Activated CD8-positive, alpha-beta T cell treated with anti-CD3 and anti-CD28 coated beads, Interleukin-2, amount 10 ng/mL, durations not matched to agents 7 days and 5 days (primary cell): Measurements from ENCODE around the gene YIF1A. TPM values are rescaled to one million over a fixed set of nuclear protein-coding genes. Genes with fewer than 3 reads are reported as not detected.

Source experiments
- ATAC-seq: fragments of 150-1000 bp; cut with Tn5 transposase; one replicate; pipeline ENCODE4 v1.10.0; 2021; ENCODE audit warnings: moderate library complexity
- CTCF ChIA-PET: fragments of 350-600 bp; sonication (Branson Sonifier 250); formaldehyde crosslinking; loops from one replicate; lab custom pipeline; 2021; ENCODE audit warnings: antibody characterized with exemption; lab: Charles Lee
- POLR2A ChIA-PET: fragments of 350-600 bp; sonication (Branson Sonifier 250); formaldehyde crosslinking; loops from one replicate; lab custom pipeline; 2021; ENCODE audit warnings: antibody characterized with exemption; lab: Charles Lee
- DNase-seq: peaks from one replicate; pipeline ENCODE4 v3.0.0-alpha.2; 2020
- H3K27ac Mint-ChIP-seq: one replicate; pipeline ENCODE4 v1.8.0; 2021; ENCODE audit warnings: mild to moderate bottlenecking, mixed read lengths
- H3K27me3 Mint-ChIP-seq: one replicate; pipeline ENCODE4 v1.8.0; 2021; ENCODE audit warnings: low read depth, mixed read lengths
- H3K36me3 Mint-ChIP-seq: one replicate; pipeline ENCODE4 v1.8.0; 2021; ENCODE audit warnings: low read depth, mixed read lengths
- H3K4me1 Mint-ChIP-seq: one replicate; pipeline ENCODE4 v1.8.0; 2021; ENCODE audit warnings: low read depth, mixed read lengths
- H3K4me3 Mint-ChIP-seq: one replicate; pipeline ENCODE4 v1.8.0; 2021; ENCODE audit warnings: mild to moderate bottlenecking, mixed read lengths
- H3K9me3 Mint-ChIP-seq: one replicate; pipeline ENCODE4 v1.8.0; 2022; ENCODE audit warnings: mixed read lengths; ENCODE audit not compliant: insufficient read depth
- total RNA-seq, 2 experiments: library from RNA; stranded (reverse); gene quantifications; one replicate each; pipeline ENCODE4 v1.2.3, GENCODE V29; 2021

YIF1A gene
- total RNA-seq, 2 experiments from 2014 or later, result 46.6 to 58.6 TPM

- H3K27me3 Mint-ChIP-seq, result peaks cover 26% of the 10 kb centered on the region
- ChIA-PET POLR2A (interaction anchor here (1.0 kb wide), 1 partner anchor 24 kb away, joined by 3 read pairs; no protein-coding TSS in a partner anchor), CTCF (interaction anchor here (1.2 to 1.7 kb wide), 4 partner anchors 9 to 37 kb away, joined by 3 to 10 read pairs (median 4); no protein-coding TSS in a partner anchor)
- H3K36me3 Mint-ChIP-seq, result peaks cover 2% of the 10 kb centered on the region
- ATAC-seq (no peak), DNase-seq (no peak)
- H3K4me1 Mint-ChIP-seq, result peaks cover 37% of the 10 kb centered on the region
- no peaks in the 10 kb centered on the region for H3K9me3 Mint-ChIP-seq
- no peak within 1 kb of the TSS for H3K27ac Mint-ChIP-seq
- H3K4me3 Mint-ChIP-seq, result peak within 1 kb of the TSS; percentile 39
These were observed 3.0 kb upstream of the YIF1A start, which contains the start of gene TMEM151A for GRCh38 chr11:66291706-66292542. Gene TMEM151A (plus strand): TSS chr11:66291894. CDS start chr11:66292014, 120 bp downstream.

DNA sequence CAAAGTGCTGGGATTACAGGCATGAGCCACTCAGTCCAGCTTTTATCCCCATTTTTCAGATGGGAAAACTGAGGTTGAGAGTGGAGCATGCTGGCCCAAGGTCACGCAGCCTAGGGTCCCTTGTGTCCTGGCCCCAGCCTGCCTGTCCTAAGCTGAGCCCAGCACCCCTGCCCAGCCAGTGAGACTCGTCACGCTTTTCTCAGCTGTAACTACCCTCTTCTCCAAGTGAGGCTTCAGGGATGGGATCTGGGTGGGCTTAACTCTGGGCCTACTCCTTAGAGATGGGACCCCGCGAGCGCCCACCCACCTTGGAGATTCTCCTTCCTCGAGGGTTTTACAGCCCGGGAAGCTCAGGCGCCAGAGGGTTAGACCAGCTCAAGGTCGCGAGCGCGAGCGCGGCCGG is 2.4 kb upstream of the YIF1A start:
- Mint-ChIP-seq H3K4me1 (peaks cover 42% of the 10 kb centered on the region), H3K27ac (no peak overlapping the region), H3K36me3 (peaks cover 4% of the 10 kb centered on the region), H3K4me3 (peak overlapping the region; percentile 22), H3K27me3 (peaks cover 26% of the 10 kb centered on the region), H3K9me3 (no peaks in the 10 kb centered on the region)
- ChIA-PET CTCF (interaction anchor here (1.2 to 1.7 kb wide), 4 partner anchors 9 to 37 kb away, joined by 3 to 10 read pairs (median 4); no protein-coding TSS in a partner anchor), POLR2A (interaction anchor here (1.0 kb wide), 1 partner anchor 25 kb away, joined by 3 read pairs; no protein-coding TSS in a partner anchor)
- no peak for ATAC-seq
- no peak for DNase-seq

DNA sequence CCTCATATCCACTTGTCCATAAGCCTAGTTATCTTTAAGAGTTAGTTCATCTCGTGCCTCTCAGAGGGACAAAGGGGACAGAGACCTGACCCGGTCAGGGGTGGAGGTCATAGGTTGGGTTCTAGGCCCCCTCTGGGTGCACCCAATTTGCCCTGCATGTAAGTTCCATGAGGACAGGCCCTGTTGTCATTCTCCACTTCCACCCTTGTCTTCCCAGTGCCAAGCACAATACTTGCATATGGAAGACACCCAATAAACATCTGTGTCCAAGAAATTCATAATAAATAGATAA is 1.3 kb upstream of the YIF1A start:
- ChIA-PET POLR2A (no interaction called here), CTCF (interaction anchor here (1.7 kb wide), 2 partner anchors 21 to 22 kb away, joined by 4 to 10 read pairs; no protein-coding TSS in a partner anchor)
- no peak for ATAC-seq
- peaks cover 42% of the 10 kb centered on the region for H3K4me1 Mint-ChIP-seq
- H3K27ac Mint-ChIP-seq, result peak overlapping the region; percentile 24
- peaks cover 4% of the 10 kb centered on the region for H3K36me3 Mint-ChIP-seq
- H3K4me3 Mint-ChIP-seq, result peak overlapping the region; percentile 85
- H3K9me3 Mint-ChIP-seq, result no peaks in the 10 kb centered on the region
- no peak for DNase-seq
- H3K27me3 Mint-ChIP-seq, result peaks cover 26% of the 10 kb centered on the region

DNA sequence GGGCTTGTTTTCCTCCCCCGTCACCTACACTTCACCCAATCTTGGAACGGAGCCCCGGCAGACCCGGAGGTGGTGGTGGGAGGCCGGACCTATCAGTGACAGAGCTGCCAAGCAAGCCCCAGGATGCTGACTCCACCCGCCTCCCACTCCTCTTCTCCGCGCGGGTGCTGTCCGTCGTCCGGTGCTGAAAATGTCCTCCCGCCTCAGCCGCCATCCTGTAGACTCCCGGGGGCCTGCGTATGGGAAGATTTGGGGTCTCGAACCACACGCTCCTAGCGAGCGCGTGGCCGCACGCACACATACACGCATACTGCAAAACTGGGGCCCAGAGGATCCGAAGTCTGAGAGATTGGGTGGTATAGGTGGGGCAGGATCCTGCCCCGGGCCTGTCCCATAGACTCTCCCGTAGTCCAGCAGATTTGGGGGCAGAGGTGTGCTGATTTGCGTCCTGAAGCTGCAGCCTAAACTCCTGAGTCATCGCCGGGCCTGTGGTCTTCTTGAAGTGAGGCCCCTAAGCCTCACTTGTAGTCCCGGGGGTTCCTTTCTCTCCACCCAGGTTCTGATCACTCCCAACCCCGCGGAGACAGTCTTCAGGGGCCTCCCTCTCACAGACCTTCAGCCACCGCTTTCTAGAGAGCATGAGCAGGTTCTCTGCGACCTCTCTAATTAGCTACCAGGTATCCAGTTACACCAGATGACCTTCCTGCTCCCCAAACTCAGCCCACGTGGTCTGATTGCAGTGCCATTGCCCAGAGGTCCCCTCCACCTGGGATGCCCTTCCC is 796 bp upstream of the YIF1A start:
- peak; percentile 87 for DNase-seq
- Mint-ChIP-seq H3K4me1 (peaks cover 42% of the 10 kb centered on the region), H3K9me3 (no peaks in the 10 kb centered on the region), H3K36me3 (peaks cover 4% of the 10 kb centered on the region), H3K27ac (peak overlapping the region; percentile 91), H3K27me3 (peaks cover 26% of the 10 kb centered on the region), H3K4me3 (peak overlapping the region; percentile 85)
- peak; percentile 62 for ATAC-seq
- POLR2A ChIA-PET, result interaction anchor here (0.8 to 2.1 kb wide), 9 partner anchors 9 to 237 kb away, joined by 3 to 7 read pairs (median 4); partner anchors contain the start of gene RAB1B
- CTCF ChIA-PET, result interaction anchor here (0.7 to 3.0 kb wide), 27 partner anchors 10 to 578 kb away, joined by 3 to 13 read pairs (median 4); partner anchors contain the start of genes BRMS1, KAT5 and RIN1

DNA sequence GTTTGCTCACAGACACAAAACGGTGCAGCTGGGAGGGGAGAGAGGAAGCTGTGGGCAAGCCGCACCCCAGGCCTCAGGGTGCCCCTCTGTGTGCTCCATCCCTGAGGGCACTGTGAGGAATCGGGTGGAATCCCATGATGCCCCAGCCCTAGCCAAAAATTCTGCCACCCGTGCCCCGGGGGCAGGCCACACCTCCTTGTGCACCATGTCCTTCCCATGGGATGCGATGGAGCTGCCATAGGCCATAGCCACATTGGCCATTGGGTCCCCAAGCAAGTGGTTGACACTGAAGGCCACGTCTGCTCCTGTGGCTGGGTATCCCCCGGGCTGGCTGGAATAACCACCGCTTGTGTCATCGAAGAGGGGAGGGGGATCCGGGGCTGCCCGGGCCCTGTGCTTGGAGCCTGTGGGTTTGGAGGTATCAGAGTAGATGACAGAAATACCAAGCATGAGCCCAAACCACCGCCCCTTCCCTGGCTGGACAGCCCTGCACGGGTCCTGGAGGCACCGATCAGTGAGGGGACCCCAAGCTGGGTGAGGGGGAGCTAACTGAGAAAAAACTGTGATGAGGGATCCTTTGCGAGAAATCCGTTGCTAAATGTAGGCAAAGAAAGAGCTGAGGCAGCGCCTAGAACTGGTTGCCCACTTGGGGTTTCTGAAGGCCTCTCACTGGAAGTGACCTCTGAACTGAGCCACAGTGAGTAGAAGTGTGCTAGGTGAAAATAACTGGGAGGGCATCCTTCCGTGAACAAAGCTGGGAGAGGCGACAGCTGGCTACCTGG is 863 bp downstream of the YIF1A start:
- POLR2A ChIA-PET, result interaction anchor here (0.8 to 2.1 kb wide), 5 partner anchors 11 to 56 kb away, joined by 3 to 7 read pairs (median 3); partner anchors contain the start of genes CD248 and RAB1B
- H3K27me3 Mint-ChIP-seq, result peaks cover 20% of the 10 kb centered on the region
- CTCF ChIA-PET, result interaction anchor here (0.9 to 3.0 kb wide), 16 partner anchors 8 to 576 kb away, joined by 3 to 13 read pairs (median 4); partner anchors contain the start of genes KAT5, RAB1B, RBM4B and RIN1
- DNase-seq (no peak), ATAC-seq (no peak)
- peaks cover 4% of the 10 kb centered on the region for H3K36me3 Mint-ChIP-seq
- H3K9me3 Mint-ChIP-seq, result no peaks in the 10 kb centered on the region
- peak overlapping the region; percentile 85 for H3K27ac Mint-ChIP-seq
- H3K4me1 Mint-ChIP-seq, result peaks cover 45% of the 10 kb centered on the region
- H3K4me3 Mint-ChIP-seq, result peak overlapping the region; percentile 85

GRCh38 chr11:66287211-66287888 is 1.6 kb downstream of the YIF1A start:
- Mint-ChIP-seq H3K9me3 (no peaks in the 10 kb centered on the region), H3K36me3 (peaks cover 2% of the 10 kb centered on the region), H3K4me1 (peaks cover 49% of the 10 kb centered on the region), H3K27me3 (peaks cover 14% of the 10 kb centered on the region), H3K4me3 (peak overlapping the region; percentile 85), H3K27ac (peak overlapping the region; percentile 54)
- DNase-seq (no peak), ATAC-seq (no peak)
- POLR2A ChIA-PET, result interaction anchor here (0.6 to 1.4 kb wide), 5 partner anchors 10 to 282 kb away, joined by 3 read pairs; partner anchors contain the start of gene CD248
- CTCF ChIA-PET, result interaction anchor here (1.3 to 3.0 kb wide), 7 partner anchors 19 to 218 kb away, joined by 3 to 13 read pairs (median 4); partner anchors contain the start of gene RAB1B

DNA sequence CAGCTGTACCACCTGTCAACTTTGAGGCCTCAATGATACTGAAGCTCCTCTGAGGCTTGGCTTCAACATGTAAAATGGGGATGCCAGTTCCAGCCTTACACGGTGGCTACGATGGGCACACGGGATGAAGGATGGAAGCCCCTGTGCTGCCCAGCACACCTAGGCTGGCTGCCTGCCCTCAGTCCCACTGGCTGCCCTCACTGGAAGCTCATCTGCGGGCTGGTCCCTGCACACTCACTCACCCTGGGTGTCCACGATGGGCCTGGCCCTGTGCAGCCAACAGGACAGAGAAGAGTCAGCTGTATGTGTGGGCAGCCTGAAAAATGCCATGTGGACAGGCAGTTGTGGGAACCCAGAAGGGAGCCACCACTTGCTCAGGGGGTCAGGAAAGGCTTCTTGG is 2.2 kb downstream of the YIF1A start:
- H3K36me3 Mint-ChIP-seq, result peaks cover 2% of the 10 kb centered on the region
- DNase-seq (no peak), ATAC-seq (no peak)
- no peak overlapping the region for H3K4me3 Mint-ChIP-seq
- H3K4me1 Mint-ChIP-seq, result peaks cover 55% of the 10 kb centered on the region
- H3K27me3 Mint-ChIP-seq, result peaks cover 14% of the 10 kb centered on the region
- CTCF ChIA-PET, result interaction anchor here (1.1 to 1.9 kb wide), 3 partner anchors 18 to 64 kb away, joined by 3 to 7 read pairs (median 4); partner anchors contain the start of gene RAB1B
- no peak overlapping the region for H3K27ac Mint-ChIP-seq
- POLR2A ChIA-PET, result interaction anchor here (0.6 to 1.4 kb wide), 3 partner anchors 16 to 70 kb away, joined by 3 read pairs; no protein-coding TSS in a partner anchor
- no peaks in the 10 kb centered on the region for H3K9me3 Mint-ChIP-seq

GRCh38 chr11:66285250-66285947 is 3.5 kb downstream of the YIF1A start:
- no peak overlapping the region for H3K4me3 Mint-ChIP-seq
- no peaks in the 10 kb centered on the region for H3K9me3 Mint-ChIP-seq
- CTCF ChIA-PET, result interaction anchor here (1.0 to 1.9 kb wide), 3 partner anchors 13 to 63 kb away, joined by 3 to 7 read pairs (median 4); no protein-coding TSS in a partner anchor
- POLR2A ChIA-PET, result interaction anchor here (1.0 to 1.1 kb wide), 2 partner anchors 17 to 283 kb away, joined by 3 read pairs; partner anchors contain the start of gene BANF1
- ATAC-seq (no peak), DNase-seq (no peak)
- no peak overlapping the region for H3K27ac Mint-ChIP-seq
- peaks cover 59% of the 10 kb centered on the region for H3K4me1 Mint-ChIP-seq
- peaks cover 2% of the 10 kb centered on the region for H3K36me3 Mint-ChIP-seq
- H3K27me3 Mint-ChIP-seq, result peaks cover 5% of the 10 kb centered on the region

GRCh38 chr11:66284526-66285078 is 4.3 kb downstream of the YIF1A start:
- ChIA-PET CTCF (interaction anchor here (0.6 to 6.3 kb wide), 2 partner anchors 14 to 27 kb away, joined by 3 to 64 read pairs; partner anchors contain the start of gene RAB1B), POLR2A (no interaction called here)
- no peak overlapping the region for H3K4me3 Mint-ChIP-seq
- no peak overlapping the region for H3K27ac Mint-ChIP-seq
- peaks cover 2% of the 10 kb centered on the region for H3K36me3 Mint-ChIP-seq
- DNase-seq (no peak), ATAC-seq (no peak)
- peaks cover under 1% of the 10 kb centered on the region for H3K27me3 Mint-ChIP-seq
- no peaks in the 10 kb centered on the region for H3K9me3 Mint-ChIP-seq
- peaks cover 51% of the 10 kb centered on the region for H3K4me1 Mint-ChIP-seq
